K562 (cell line): ENCODE measurements around the gene C13orf42. TPM values are rescaled to one million over a fixed set of nuclear protein-coding genes. Genes with fewer than 3 reads are reported as not detected.

Experiments
- ATAC-seq: fragments of 200-7000 bp; cut with Tn5 transposase; 3 replicates; pipeline ENCODE4 v1.9.1; 2020; ENCODE audit warnings: moderate library complexity
- BruUV-seq: library from RNA; stranded (reverse); fragments of 400-500 nt; replicated peaks from 2 replicates; lab custom pipeline; 2021; lab: Mats Ljungman, UMichigan
- CTCF ChIA-PET: fragments of 300-600 bp; formaldehyde crosslinking; extraction: SDS; loops from one replicate; lab custom pipeline; 2021; ENCODE audit warnings: low intra/inter-chr PET ratio; lab: Yijun Ruan, JAX
- POLR2A ChIA-PET: fragments of 300-600, 350-650 bp; sonication (Branson Sonifier 250); formaldehyde crosslinking; extraction: SDS; loops from one replicate; lab custom pipeline; 2021; ENCODE audit warnings: antibody characterized with exemption, inconsistent platforms; lab: Yijun Ruan, JAX
- DNase-seq, 4 experiments: peaks; one replicate each; pipeline versions ENCODE4 v3.0.0 to v3.0.0-alpha.2; 2011 to 2018; ENCODE audit warnings: low spot score in 3 of 4, mixed read lengths in 3 of 4; ENCODE audit errors: extremely low read depth in 1 of 4
- FAIRE-seq: peaks from 2 replicates; lab custom pipeline; 2011; peaks lifted over from hg19 to GRCh38; lab: Jason Lieb, UNC
- H2AFZ ChIP-seq: 2 replicates; pipeline ENCODE4 v1.6.0; 2011; ENCODE audit warnings: low read depth, low read length, control low read depth, inconsistent platforms
- H3K27ac ChIP-seq: fragments of 200-600 bp; 3 replicates; pipeline ENCODE4 v1.8.0; 2011; ENCODE audit warnings: low read depth, mild to moderate bottlenecking, control low read depth, inconsistent platforms, low read length, moderate library complexity, mixed read lengths; ENCODE audit errors: extremely low read depth
- H3K27me3 ChIP-seq, 2 experiments: fragments of 300-600 bp in 1 of 2; 2 replicates in 1 of 2; 3 replicates in 1 of 2; pipeline versions ENCODE4 v1.6.0 to v1.8.0; 2011; ENCODE audit warnings: inconsistent platforms in 2 of 2, low read length in 2 of 2, mild to moderate bottlenecking in 1 of 2, mixed read lengths in 1 of 2, moderate library complexity in 1 of 2; ENCODE audit not compliant: control insufficient read depth in 2 of 2, insufficient read depth in 2 of 2
- H3K36me3 ChIP-seq: fragments of 300-600 bp; 3 replicates; pipeline ENCODE4 v1.8.0; 2011; ENCODE audit warnings: mild to moderate bottlenecking, low read length, inconsistent platforms; ENCODE audit not compliant: control insufficient read depth, insufficient read depth
- H3K4me1 ChIP-seq, 2 experiments: fragments of 200-600 bp in 1 of 2; replicated peaks in 1 of 2; 2 replicates in 1 of 2; 3 replicates in 1 of 2; pipeline versions ENCODE4 v1.5.1 to v1.8.0; 2011; ENCODE audit warnings: inconsistent platforms in 2 of 2, low read length in 2 of 2, mild to moderate bottlenecking in 1 of 2, mixed read lengths in 1 of 2, moderate library complexity in 1 of 2; ENCODE audit not compliant: control insufficient read depth in 2 of 2, insufficient read depth in 2 of 2
- H3K4me2 ChIP-seq: 2 replicates; pipeline ENCODE4 v1.6.1; 2011; ENCODE audit warnings: low read length, control low read depth, inconsistent platforms, mixed read lengths; ENCODE audit not compliant: insufficient read depth
- H3K4me3 ChIP-seq: fragments of 200-600 bp; sonication (generic), shearing (Covaris generic); 2 replicates; pipeline ENCODE4 v1.5.1; 2016; ENCODE audit warnings: control low read depth, inconsistent platforms
- H3K79me2 ChIP-seq: fragments of 200-600 bp; 3 replicates; pipeline ENCODE4 v1.8.0; 2011; ENCODE audit warnings: low read length, inconsistent platforms; ENCODE audit not compliant: control insufficient read depth, insufficient read depth
- H3K9ac ChIP-seq, 2 experiments: 2 replicates each; pipeline versions ENCODE4 v1.6.0 to v1.6.1; 2011; ENCODE audit warnings: low read depth in 2 of 2, low read length in 2 of 2, control low read depth in 1 of 2, inconsistent platforms in 1 of 2, mild to moderate bottlenecking in 1 of 2, mixed read lengths in 1 of 2; ENCODE audit not compliant: insufficient read depth in 1 of 2
- H3K9me1 ChIP-seq: one replicate; pipeline ENCODE4 v1.6.0; 2011; ENCODE audit warnings: inconsistent platforms, mild to moderate bottlenecking, low read length, moderate library complexity; ENCODE audit not compliant: control insufficient read depth, insufficient read depth
- H3K9me3 ChIP-seq: replicated peaks from 2 replicates; pipeline ENCODE4 v1.5.1; 2011; ENCODE audit warnings: low read depth, low read length, inconsistent platforms; ENCODE audit not compliant: control insufficient read depth, insufficient read depth
- H4K20me1 ChIP-seq: replicated peaks from 2 replicates; pipeline ENCODE4 v1.6.1; 2011; ENCODE audit warnings: low read length, inconsistent platforms, mixed read lengths; ENCODE audit not compliant: control insufficient read depth, insufficient read depth
- ATF7 ChIP-seq: fragments of 450-650 bp; IDR thresholded peaks from 2 replicates; pipeline ENCODE4 v1.7.1; 2014; ENCODE audit warnings: mild to moderate bottlenecking, moderate library complexity
- ESRRB ChIP-seq: fragments of 250-450 bp; sonication (Bioruptor Pico); IDR thresholded peaks from 2 replicates; pipeline ENCODE4 v1.5.0; 2020; ENCODE audit warnings: mild to moderate bottlenecking, moderate library complexity, borderline replicate concordance
- NFIC ChIP-seq: fragments of 450-650 bp; IDR thresholded peaks from 2 replicates; pipeline ENCODE4 v1.6.1; 2017; ENCODE audit warnings: mild to moderate bottlenecking, inconsistent platforms
- RBM25 ChIP-seq: fragments of 200-400 bp; formaldehyde crosslinking; IDR thresholded peaks from 2 replicates; pipeline ENCODE4 v1.6.1; 2018; ENCODE audit warnings: low read length, low read depth, moderate library complexity; ENCODE audit not compliant: severe bottlenecking
- ZFP36 ChIP-seq: fragments of 150-350 bp; IDR thresholded peaks from 2 replicates; pipeline ENCODE4 v1.6.1; 2018; ENCODE audit warnings: low read length, low read depth; ENCODE audit not compliant: partially characterized antibody
- WGBS: fragments of 100-300 bp; shearing (Covaris generic); methylation state at CpG from one replicate; pipeline ENCODE4 v1.1.6; 2016; ENCODE audit warnings: low coverage, mixed read lengths; ENCODE audit not compliant: insufficient coverage; ENCODE audit errors: missing lambda C conversion rate; 5-methylcytosine and 5-hydroxymethylcytosine counted together
- in situ Hi-C: fragments of 300-500 bp; cut with MboI; formaldehyde crosslinking; loops from 4 replicates; pipeline ENCODE4 v1.15.0; 2018; ENCODE audit warnings: inconsistent platforms, mixed read lengths
- intact Hi-C: fragments of 100-400 bp; cut with micrococcal nuclease; formaldehyde crosslinking; loops from 2 replicates; pipeline ENCODE4 v1.14.2; 2022
- polyA plus RNA-seq, 8 experiments: library from polyadenylated mRNA; depleted of rRNA in 4 of 8; stranded (reverse) in 5 of 8; unstranded in 3 of 8; fragments of >200 nt; fragmentation: Nextera tagmentation in 2 of 8; fragmentation: Illumina TruSeq in 1 of 8; extraction: Ambion mirVana in 2 of 8; extraction: Trizol in 1 of 8; gene quantifications; 2 replicates each; pipeline versions ENCODE4 v1.2.1 to v1.2.3, GENCODE V29; 2011 to 2014; ENCODE audit warnings: inconsistent platforms in 1 of 8, missing spikeins in 1 of 8
- total RNA-seq, 7 experiments: library from RNA; depleted of rRNA in 6 of 7; stranded (reverse); fragments of >200 nt in 6 of 7; fragmentation: Illumina TruSeq in 2 of 7; extraction: Trizol in 2 of 7; gene quantifications; 2 replicates each; pipeline versions ENCODE4 v1.2.1 to v1.2.3, GENCODE V29; 2011 to 2021; ENCODE audit warnings: low replicate concordance in 1 of 7

C13orf42 gene
- total and polyA plus RNA-seq, 9 of the 15 experiments (the other 6 are each of a cell fraction or from before 2014, with no cell fraction given) = 0.18 TPM; not detected in 8

- CTCF ChIA-PET = no interaction called here
- H3K9ac ChIP-seq = no peak overlapping the region
- in situ Hi-C loops (loop anchor here (10.0 to 25.0 kb wide), 2 partner anchors 1091 to 1404 kb away; no protein-coding TSS in a partner anchor), intact Hi-C loops (loop anchor here (10.0 kb wide), 2 partner anchors 151 to 261 kb away; no protein-coding TSS in a partner anchor)
- H3K9me3 ChIP-seq = no peaks in the 10 kb centered on the region
- H3K27me3 ChIP-seq = peaks cover 0 to 30% of the 10 kb centered on the region in 2 experiments; a peak in 4 of 5 replicates
- no peak overlapping the region for H3K27ac ChIP-seq
- no peaks in the 10 kb centered on the region for H4K20me1 ChIP-seq
- H3K4me1 ChIP-seq = no peaks in the 10 kb centered on the region
- no peak for DNase-seq
- peak; percentile 34; the same call in 1 of the 3 replicates for ATAC-seq
- H3K36me3 ChIP-seq = no peaks in the 10 kb centered on the region
- no peak for FAIRE-seq
- POLR2A ChIA-PET = interaction anchor here (0.7 kb wide), 1 partner anchor 453 kb away, joined by 7 read pairs; no protein-coding TSS in a partner anchor
- H3K79me2 ChIP-seq = no peaks in the 10 kb centered on the region
- H3K9me1 ChIP-seq = no peaks in the 10 kb centered on the region
- H3K4me3 ChIP-seq = no peak overlapping the region
- no peak overlapping the region for H2AFZ ChIP-seq
- no TSS peak for BruUV-seq
- H3K4me2 ChIP-seq = no peak overlapping the region
- TF ChIP-seq ATF7 = no peak
- 0 out of 2 replicates have a peak, but pooled peaks have one; percentile 8 for TF ChIP-seq NFIC
- WGBS = 1% methylated on average over 14 of the region's 15 CpGs
These were observed 44.8 kb downstream of the C13orf42 start for GRCh38 chr13:51066091-51066831.

DNA sequence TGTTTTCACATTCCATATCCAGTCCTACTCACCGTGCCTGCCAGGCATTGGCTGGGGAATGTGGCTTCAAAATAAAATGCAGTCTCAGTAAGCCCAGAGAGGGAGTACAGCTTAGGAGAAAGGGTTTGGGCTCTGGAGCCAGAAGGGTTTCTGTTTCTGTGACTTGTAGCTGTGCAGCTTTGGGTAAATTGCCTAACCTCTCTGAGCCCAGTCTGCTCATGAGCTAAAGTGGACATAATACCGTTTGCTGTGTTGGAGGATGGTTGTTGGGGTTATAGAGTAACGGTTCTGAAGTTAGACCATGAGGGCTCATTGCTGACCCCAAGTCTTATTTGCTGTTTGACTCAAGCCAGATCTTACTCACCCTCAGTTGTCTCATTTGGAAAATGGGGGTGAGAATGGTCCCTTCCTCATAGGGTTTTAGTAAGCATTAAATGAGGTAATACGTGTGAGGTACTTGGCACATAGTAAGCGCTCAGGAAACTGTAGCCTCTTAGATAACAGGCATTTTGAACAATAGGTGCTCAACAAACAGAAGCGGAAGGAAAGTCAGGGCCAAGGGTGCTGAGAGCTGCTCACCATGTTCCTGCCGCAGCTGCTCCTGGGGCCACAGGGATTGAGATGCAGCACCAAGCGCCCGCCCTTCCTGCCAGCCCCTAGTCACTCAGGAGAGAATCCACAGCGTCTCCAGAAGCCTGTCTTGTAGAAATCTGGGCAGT is 45.5 kb downstream of the C13orf42 start:
- CTCF ChIA-PET = no interaction called here
- H3K27ac ChIP-seq = no peak overlapping the region
- POLR2A ChIA-PET = interaction anchor here (0.7 kb wide), 1 partner anchor 452 kb away, joined by 7 read pairs; no protein-coding TSS in a partner anchor
- peaks cover 0 to 30% of the 10 kb centered on the region in 2 experiments; a peak in 4 of 5 replicates for H3K27me3 ChIP-seq
- H2AFZ ChIP-seq = no peak overlapping the region
- TF ChIP-seq ZFP36 = peak; percentile 50
- TF ChIP-seq RBM25 = peak; percentile 72
- no peak for TF ChIP-seq ESRRB
- ATAC-seq (no peak), DNase-seq (no peak), FAIRE-seq (no peak)
- H3K36me3 ChIP-seq = no peaks in the 10 kb centered on the region
- no peak overlapping the region for H3K4me3 ChIP-seq
- intact Hi-C loops (loop anchor here (10.0 kb wide), 2 partner anchors 151 to 261 kb away; no protein-coding TSS in a partner anchor), in situ Hi-C loops (loop anchor here (10.0 to 25.0 kb wide), 2 partner anchors 1091 to 1403 kb away; no protein-coding TSS in a partner anchor)
- 15% methylated on average over 10 of the region's 10 CpGs for WGBS
- no peaks in the 10 kb centered on the region for H3K4me1 ChIP-seq
- no peak overlapping the region for H3K9ac ChIP-seq
- no peaks in the 10 kb centered on the region for H3K9me1 ChIP-seq
- BruUV-seq = no TSS peak
- no peaks in the 10 kb centered on the region for H4K20me1 ChIP-seq
- H3K9me3 ChIP-seq = no peaks in the 10 kb centered on the region
- no peak overlapping the region for H3K4me2 ChIP-seq
- H3K79me2 ChIP-seq = no peaks in the 10 kb centered on the region
